SK-N-MC (cell line): ENCODE measurements around the gene BBIP1.
A peak's percentile ranks its signal among the peaks of the same experiment; 100 is the strongest.

Source experiments
- DNase-seq: peaks from one replicate; pipeline ENCODE4 v3.0.0-alpha.2; 2011; ENCODE audit warnings: low read depth, low spot score
- H3K27ac ChIP-seq: fragments of 200-600 bp; sonication (generic); 2 replicates; pipeline ENCODE4 v1.5.1; 2016; ENCODE audit warnings: mixed run types
- H3K36me3 ChIP-seq: fragments of 200-600 bp; sonication (generic); 2 replicates; pipeline ENCODE4 v1.6.1; 2017; ENCODE audit warnings: antibody characterized with exemption, low read length, mixed read lengths; ENCODE audit not compliant: insufficient read depth
- H3K4me3 ChIP-seq: fragments of 200-600 bp; sonication (generic); 2 replicates; pipeline ENCODE4 v1.5.1; 2016
- H3K9ac ChIP-seq: fragments of 200-600 bp; sonication (generic); 2 replicates; pipeline ENCODE4 v1.8.0; 2017; ENCODE audit warnings: mixed run types, mixed read lengths; ENCODE audit not compliant: insufficient read length
- H3K9me3 ChIP-seq: fragments of 200-600 bp; sonication (generic); 2 replicates; pipeline ENCODE4 v1.6.1; 2017; ENCODE audit warnings: low read depth, mild to moderate bottlenecking, antibody characterized with exemption, low read length, moderate library complexity, mixed read lengths
- EZH2 ChIP-seq: fragments of 200-600 bp; sonication (generic); IDR thresholded peaks from one replicate; pipeline ENCODE4 v1.6.1; 2017; ENCODE audit warnings: antibody characterized with exemption
- FOXP2 ChIP-seq: optimal IDR thresholded peaks from 2 replicates; pipeline ENCODE3; 2011; ENCODE audit warnings: mild to moderate bottlenecking, moderate library complexity; ENCODE audit not compliant: insufficient read depth; ENCODE audit errors: extremely low read length, control extremely low read depth
- POLR2AphosphoS5 ChIP-seq: IDR thresholded peaks from 2 replicates; pipeline ENCODE4 v1.6.1; 2012; ENCODE audit warnings: mild to moderate bottlenecking, low read depth, low read length, borderline replicate concordance

BBIP1 gene

GRCh38 chr10:110859206-110859972, 59.6 kb downstream of the BBIP1 start:
- H3K9ac ChIP-seq: no peak overlapping the region

GRCh38 chr10:110858297-110858934, 60.6 kb downstream of the BBIP1 start:
- Histone ChIP-seq H3K4me3 (no peak overlapping the region), H3K36me3 (no peaks in the 10 kb centered on the region), H3K9ac (no peak overlapping the region), H3K9me3 (no peaks in the 10 kb centered on the region), H3K27ac (no peak overlapping the region)
- TF ChIP-seq EZH2 (no peak), FOXP2 (no peak), POLR2AphosphoS5 (no peak)
- DNase-seq: no peak

More at GRCh38 chr10:110859206-110859972, 59.6 kb downstream of the BBIP1 start:
- Histone ChIP-seq H3K9me3 (no peaks in the 10 kb centered on the region), H3K27ac (peak overlapping the region; percentile 91), H3K36me3 (no peaks in the 10 kb centered on the region), H3K4me3 (peak overlapping the region; percentile 38; the same call in 1 of the 2 replicates)
- DNase-seq: no peak
- TF ChIP-seq POLR2AphosphoS5: no peak
- TF ChIP-seq EZH2: no peak
- TF ChIP-seq FOXP2: no peak

GRCh38 chr10:110857265-110858171, 61.5 kb downstream of the BBIP1 start:
- no peak for TF ChIP-seq FOXP2
- no peak for TF ChIP-seq POLR2AphosphoS5
- TF ChIP-seq EZH2: no peak
- DNase-seq: no peak
- no peak overlapping the region for H3K27ac ChIP-seq
- no peaks in the 10 kb centered on the region for H3K36me3 ChIP-seq
- no peaks in the 10 kb centered on the region for H3K9me3 ChIP-seq
- no peak overlapping the region for H3K4me3 ChIP-seq
- H3K9ac ChIP-seq: no peak overlapping the region

GRCh38 chr10:110853921-110854605, 64.9 kb downstream of the BBIP1 start:
- Histone ChIP-seq H3K36me3 (no peaks in the 10 kb centered on the region), H3K4me3 (no peak overlapping the region), H3K9me3 (no peaks in the 10 kb centered on the region), H3K27ac (peak overlapping the region; percentile 77; the same call in 1 of the 2 replicates), H3K9ac (no peak overlapping the region)
- no peak for TF ChIP-seq EZH2
- TF ChIP-seq POLR2AphosphoS5: no peak
- no peak for TF ChIP-seq FOXP2
- no peak for DNase-seq

GRCh38 chr10:110852947-110853346, 66.0 kb downstream of the BBIP1 start:
- H3K9ac ChIP-seq: no peak overlapping the region
- no peak overlapping the region for H3K4me3 ChIP-seq
- TF ChIP-seq POLR2AphosphoS5 (no peak), EZH2 (no peak), FOXP2 (no peak)
- no peaks in the 10 kb centered on the region for H3K36me3 ChIP-seq
- no peak overlapping the region for H3K27ac ChIP-seq
- H3K9me3 ChIP-seq: no peaks in the 10 kb centered on the region
- DNase-seq: no peak

- DNase-seq: no peak
- no peak overlapping the region for H3K4me3 ChIP-seq
- TF ChIP-seq FOXP2 (no peak), POLR2AphosphoS5 (no peak), EZH2 (no peak)
- no peak overlapping the region for H3K27ac ChIP-seq
- no peak overlapping the region for H3K9ac ChIP-seq
- no peaks in the 10 kb centered on the region for H3K36me3 ChIP-seq
- no peaks in the 10 kb centered on the region for H3K9me3 ChIP-seq
These were observed 66.6 kb downstream of the BBIP1 start for GRCh38 chr10:110852255-110852896.

- Histone ChIP-seq H3K4me3 (peak overlapping the region; percentile 45), H3K27ac (peak overlapping the region; percentile 85), H3K9me3 (no peaks in the 10 kb centered on the region), H3K36me3 (no peaks in the 10 kb centered on the region), H3K9ac (peak overlapping the region; percentile 21)
- DNase-seq: no peak
- TF ChIP-seq POLR2AphosphoS5 (no peak), EZH2 (no peak), FOXP2 (no peak)
These were observed 67.9 kb downstream of the BBIP1 start for GRCh38 chr10:110851020-110851612.
